GM18907 (cell line): ENCODE results near the gene SMIM21.

Experiments used
- ATAC-seq: cut with Tn5 transposase; IDR thresholded peaks from one replicate; pipeline ENCODE4 v1.9.1; 2021; ENCODE audit warnings: mild to moderate bottlenecking, moderate library complexity; ENCODE audit not compliant: unreplicated experiment

The SMIM21 gene

DNA sequence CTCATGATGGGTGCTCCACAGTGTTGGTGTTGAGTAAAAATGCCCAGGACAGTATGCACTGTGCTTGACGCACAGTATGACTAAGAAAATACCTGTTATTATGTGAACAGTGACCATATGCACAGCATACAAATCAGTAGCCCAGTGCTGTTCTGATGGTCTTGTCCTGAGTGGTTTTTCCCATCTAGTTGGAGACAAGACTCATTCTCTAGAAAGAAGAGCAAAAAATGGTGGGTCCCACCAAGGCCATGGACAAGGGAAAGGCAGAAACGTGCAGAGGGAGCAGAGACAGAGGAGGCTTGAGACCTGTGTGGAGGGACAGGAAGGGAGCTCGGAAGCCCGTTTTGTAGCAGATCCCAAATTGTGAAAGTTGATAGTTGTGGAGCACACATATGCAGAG lies 987 bp upstream of the SMIM21 start:
- no peak for ATAC-seq

DNA sequence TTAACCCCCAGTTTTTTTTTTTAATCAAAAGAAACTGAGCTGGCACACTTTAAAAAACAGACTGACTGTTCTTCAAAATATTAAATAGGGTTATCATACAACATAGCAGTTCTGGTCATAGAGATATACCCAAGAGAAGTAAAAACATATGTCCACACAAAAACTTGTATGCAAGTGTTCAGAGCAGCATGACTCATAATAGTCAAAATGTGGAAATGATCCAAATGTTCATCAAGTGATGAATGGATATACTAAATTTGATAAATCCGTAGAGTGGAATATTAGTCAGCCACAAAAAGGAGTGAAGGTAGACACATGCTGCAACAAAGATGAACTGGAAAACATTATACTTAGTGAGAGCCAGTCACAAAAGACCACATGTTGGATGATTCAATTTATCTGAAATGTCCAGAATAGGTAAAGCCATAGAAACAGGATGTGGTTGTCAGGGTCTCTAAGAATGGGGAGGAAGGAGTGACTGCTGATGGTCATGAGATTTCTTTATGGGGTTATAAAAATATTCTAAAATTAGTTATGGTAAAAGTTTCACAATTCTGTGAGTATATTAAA lies 5.1 kb downstream of the SMIM21 start:
- no peak for ATAC-seq

DNA sequence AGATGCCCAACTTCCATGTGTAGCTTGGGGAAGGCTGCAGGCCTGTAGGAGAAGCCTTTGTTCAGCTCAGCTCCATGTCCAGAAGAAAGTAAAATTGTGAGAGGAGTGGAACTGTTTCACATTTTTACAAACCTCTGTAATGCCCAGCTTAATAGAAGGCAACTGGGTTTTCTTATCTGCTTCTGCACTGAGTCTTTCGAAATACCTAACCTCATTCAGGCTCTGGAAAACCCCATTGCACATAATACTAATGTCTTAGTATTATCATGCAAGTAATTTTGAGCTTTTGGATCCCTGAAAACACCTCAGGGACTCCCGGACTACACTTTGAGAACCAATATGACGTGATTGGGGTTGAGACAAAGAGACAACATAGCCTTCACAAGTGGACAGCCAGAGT lies 5.8 kb downstream of the SMIM21 start:
- ATAC-seq: no peak

DNA sequence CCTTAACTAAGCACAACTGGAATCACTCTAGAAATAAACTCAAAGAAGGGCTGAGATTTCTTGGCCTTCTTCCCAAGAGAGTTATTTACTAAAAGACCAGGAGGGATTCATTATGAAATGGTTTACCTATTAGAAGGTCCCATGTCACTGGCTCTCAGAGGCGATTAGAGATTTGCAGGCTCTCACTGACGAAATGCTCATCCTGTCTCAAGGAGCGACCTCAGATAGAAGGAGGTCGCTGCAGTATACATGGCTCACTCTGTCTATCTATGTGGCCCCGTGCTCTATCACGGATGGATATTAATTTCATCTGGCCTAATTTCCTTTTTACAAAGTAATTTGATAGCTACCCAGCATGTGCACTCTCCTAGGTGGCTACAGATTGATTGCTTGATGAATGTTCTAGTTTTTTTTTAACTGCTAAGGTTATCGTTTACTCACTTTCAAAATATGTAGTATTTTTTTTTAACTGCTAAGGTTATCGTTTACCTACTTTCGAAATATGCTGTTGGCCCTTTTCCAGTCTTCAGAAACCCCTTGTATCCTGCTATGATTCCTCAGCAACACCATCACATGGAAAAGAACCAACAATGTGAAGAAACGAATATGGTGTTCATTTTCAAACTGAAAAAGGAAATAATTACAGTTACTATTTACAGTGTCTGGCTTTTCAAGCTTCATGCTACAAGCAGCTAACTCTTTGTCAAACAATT lies 9.1 kb downstream of the SMIM21 start:
- ATAC-seq: no peak

DNA sequence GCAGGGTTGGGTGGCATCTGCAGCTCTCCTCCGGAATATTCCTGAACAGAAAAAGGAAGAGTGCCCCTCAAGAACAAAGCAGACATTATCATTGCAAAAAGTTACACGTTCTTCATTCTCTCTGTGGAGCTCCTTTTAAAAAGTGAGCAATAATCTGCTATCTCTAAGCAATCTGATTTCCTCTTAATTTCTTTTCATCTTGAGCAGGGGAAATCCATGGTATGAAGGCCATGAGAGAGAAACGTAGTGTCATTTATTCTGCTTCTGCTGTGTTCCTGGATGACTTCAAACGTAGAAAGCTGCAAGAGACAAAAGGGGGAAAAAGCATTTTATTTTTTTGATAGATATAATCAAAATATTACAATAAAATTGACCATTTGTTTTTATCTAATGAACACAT lies 16.9 kb downstream of the SMIM21 start:
- ATAC-seq: no peak

DNA sequence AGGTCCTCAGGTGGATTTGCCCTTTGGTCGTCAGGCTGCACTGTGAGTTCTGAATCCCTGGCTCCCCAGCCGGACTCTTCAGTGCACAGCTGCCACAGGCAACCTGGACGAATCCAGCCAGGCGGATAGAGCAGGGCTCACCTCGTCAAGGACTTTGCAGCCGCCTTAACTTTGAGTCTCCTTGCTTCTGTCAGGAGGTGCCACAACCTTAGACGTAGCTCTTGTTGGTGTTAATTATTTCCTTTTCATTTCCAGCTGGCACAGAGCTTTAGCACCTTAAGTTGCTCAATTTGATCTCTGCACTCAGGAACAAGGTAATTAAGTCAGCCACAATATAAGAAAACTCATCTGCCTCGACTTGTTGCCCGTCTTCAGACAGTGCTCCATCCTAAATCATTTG lies 17.7 kb downstream of the SMIM21 start:
- no peak for ATAC-seq

DNA sequence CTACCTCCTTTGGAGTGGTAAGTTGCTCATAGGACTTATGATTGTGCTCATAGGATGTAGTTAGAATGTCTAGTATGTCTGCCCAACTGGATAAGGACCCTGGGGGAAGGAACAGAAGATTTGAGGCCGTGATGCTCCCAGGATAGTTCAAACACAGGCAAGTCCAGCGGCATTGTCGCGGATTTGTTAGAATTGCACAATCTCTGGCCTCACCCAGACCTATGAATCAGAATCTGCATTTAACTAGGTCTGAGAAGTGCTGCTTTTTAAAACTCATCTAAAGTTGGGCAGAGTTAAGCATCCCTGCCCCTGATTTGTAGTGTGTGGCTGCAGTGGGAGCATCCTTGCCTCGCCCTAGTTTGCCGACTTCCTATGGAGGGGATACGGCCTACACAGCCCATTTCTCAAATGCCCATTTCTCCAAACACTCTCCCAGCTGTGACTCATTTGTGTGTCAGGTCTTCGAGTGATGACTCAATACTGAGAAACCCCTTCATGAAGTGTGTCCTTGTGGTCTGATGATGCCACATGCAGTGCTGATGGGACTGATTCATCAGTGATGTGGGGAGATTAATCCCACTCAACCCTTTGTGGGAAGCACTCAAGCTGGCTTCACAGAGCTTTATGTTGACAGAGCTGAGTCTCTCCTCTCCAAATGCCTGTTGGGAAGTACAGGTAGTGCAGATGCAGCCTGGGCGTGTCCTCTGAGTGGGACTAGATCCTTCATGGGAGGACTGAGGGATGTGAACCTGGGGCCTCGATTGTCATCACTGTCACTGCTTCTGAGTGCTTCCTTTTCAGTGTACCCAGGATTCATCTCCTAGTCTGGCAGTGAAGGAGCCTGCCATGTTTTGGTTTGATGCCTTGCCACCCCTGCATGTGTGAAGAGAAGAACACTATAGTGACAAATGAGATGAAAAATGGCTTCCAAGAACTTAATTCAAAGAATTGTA lies 18.7 kb downstream of the SMIM21 start:
- ATAC-seq: peak; percentile 54

DNA sequence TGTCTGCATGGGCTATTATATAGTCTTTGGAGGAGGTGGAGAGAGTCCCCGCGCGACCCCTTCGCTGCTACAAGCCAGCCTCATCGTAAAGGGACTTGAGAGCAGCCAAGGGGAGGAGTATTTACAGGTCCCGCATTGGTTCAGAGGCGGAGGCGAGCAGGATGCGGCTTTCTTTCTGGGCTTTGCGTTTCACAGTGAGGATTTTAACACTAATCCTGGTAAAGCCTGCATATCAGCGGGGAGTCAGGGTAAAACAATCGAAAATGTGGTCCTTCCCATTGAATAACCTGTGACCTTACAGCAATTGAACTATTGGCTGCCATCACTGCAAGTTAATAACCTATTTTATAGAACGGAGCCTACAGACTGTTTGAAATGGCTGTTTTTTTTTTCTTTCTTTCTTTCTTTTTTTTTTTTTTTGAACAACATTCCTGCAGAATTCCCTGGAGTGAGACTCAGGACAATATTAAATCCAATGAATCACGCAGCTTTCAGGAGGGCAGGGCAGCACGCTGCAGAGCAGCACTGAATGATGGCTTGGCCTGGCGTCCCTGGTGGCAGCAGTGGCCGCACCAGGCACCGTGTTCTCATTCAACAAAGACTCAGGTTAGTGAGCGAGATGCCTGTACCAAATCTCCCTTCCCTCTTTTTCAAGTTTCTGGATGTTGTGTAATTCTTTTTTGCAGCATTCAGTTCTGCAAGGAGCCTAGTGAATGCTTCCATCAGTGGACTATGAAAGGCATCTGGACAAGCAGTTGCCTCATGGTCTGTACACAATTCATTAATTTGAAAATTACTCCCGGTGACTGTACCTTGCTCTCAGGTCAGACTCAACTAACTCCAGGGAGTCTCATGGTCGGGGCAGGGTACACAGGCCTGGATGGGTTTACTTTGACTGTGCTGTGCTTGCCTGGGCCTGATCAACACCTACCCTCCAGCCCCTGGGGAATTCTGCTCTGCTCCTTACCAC lies 19.8 kb downstream of the SMIM21 start:
- no peak for ATAC-seq

DNA sequence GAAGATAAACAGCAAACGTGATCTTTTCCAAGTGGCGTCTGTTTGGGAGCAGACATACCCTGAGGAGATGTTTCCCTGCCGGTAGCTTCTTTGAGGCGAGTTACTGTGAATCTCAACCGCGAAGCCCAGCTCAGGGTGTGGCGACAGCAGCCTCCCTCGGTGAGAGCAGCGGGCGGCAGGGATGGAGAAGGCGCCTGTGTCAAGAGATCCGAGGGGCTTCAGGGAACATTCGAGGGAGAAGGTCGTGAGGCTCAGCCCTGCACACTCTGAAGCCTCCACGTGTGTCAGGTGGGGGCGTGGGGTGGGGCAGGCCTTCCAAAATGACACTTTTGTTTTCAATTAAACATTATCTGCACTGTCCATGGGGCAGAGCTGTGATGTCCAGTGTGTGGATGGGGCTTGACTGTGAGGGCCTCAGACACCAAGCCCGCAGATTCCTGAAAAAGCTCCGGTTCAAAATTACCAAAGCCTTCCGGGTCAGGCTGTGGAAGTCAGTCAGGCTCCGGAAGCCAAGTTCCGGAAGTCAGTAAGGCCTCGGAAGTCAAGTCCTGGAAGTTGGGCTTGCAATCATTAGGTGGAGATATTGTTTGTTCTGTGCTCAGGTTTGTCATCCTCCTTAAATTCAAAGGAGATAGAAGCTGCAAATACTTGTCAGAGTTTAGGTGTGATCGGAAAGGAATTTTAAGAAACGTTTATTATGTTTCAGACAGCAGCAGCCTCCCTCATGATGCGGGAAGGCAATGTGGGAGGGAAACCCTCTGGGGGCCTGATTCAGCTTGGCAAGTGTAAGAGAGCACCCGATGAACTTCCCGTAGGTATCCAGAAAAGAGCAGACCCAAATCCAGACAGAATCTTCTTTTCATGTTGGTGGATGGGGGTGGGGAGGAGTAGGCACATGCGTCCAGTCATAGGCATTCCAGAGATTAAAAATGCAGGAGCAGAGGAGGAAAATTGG lies 20.7 kb downstream of the SMIM21 start:
- ATAC-seq: no peak

DNA sequence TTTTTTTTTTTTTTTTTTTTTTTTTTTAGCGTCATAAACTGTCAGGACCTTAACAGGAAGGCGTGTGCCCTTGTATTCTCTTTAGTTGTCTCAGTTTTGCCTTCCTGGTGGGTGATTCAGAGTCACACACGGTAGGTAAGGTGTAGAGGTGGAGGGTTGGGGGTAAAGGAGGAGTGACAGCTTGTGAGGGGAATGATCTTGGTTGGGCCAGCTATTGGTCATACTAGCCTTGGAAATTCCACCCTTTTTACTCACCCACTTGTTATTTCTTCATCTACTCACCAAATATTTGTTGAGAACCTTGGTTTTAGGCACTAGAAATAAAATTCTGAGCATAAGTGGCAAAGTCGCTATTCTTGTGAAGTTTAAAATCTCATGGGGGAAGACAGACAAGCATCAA lies 22.2 kb downstream of the SMIM21 start:
- ATAC-seq: no peak

DNA sequence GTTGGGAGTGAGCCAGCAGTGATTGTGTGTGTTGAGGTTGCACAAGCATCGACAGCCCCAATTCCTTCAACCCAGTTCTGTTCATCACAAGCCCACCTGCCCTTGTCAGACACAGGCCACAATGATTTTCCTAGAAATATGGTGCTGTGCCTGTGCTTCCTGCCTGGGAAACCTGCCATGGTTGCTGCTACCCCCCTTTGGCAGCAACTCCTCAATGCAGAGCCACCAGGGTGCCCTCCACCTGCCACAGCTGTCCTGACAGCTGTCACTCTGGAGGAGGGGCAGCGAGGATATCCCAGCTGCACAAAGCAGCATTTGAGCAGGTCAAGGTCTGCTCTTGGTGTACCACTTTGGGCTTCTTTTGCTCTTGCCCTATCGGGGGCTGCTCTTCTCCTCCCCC lies 27.1 kb downstream of the SMIM21 start:
- no peak for ATAC-seq

DNA sequence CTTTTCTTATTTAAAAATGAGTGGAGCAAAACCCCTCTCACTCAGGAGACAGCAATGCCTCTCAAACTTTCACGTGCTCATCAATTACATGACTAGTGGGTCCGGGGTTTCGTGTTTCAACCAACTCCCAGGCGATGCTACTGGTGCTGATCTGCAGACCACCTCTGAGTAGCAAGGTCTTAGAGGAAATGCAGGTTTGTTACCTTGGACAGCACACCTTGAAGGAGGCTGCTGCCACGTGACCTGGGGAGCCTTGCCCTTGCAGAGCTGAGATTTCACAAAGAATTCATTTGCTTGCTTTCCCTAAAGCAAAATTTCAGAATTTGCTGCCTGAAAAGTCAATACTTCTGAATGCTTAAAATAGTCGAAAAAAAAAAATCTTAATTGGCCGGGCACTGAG lies 32.4 kb downstream of the SMIM21 start:
- ATAC-seq: no peak

DNA sequence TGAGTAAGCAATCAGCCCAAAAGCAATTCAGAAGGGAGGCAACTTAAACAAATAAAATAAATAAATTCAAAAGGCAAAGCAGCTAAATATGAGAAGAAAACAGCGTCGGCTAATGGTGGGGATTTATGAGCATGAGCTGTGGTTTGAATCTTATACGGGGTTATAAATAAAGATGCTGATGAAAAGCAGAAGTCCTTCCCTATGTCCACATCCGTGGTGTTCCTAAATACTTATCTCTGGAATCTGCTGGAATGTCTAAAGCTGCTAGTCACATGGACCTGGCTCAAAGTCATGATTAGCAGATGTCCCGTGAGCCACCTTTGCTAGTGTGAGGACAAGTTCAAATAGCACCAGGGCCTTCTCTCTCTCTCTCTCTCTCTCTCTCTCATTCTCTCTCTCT lies 33.8 kb downstream of the SMIM21 start:
- no peak for ATAC-seq

DNA sequence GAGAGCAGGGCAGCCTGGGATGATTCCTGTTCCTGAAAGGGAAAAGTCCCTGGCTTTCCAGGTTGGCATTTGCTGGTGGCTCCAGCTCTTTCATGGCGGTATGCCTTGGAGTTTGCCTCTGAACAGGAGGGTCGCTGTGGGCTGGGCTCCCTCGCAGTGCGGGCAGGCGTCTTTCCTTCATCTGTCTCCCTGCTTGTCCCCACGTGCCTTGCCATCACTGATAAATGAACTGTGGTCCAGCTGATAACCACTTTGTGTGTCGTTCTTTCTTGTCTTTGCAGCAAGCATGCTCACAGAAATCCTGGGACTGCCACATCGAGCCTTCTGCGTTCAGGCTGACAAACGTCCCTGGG lies 35.3 kb downstream of the SMIM21 start:
- no peak for ATAC-seq

DNA sequence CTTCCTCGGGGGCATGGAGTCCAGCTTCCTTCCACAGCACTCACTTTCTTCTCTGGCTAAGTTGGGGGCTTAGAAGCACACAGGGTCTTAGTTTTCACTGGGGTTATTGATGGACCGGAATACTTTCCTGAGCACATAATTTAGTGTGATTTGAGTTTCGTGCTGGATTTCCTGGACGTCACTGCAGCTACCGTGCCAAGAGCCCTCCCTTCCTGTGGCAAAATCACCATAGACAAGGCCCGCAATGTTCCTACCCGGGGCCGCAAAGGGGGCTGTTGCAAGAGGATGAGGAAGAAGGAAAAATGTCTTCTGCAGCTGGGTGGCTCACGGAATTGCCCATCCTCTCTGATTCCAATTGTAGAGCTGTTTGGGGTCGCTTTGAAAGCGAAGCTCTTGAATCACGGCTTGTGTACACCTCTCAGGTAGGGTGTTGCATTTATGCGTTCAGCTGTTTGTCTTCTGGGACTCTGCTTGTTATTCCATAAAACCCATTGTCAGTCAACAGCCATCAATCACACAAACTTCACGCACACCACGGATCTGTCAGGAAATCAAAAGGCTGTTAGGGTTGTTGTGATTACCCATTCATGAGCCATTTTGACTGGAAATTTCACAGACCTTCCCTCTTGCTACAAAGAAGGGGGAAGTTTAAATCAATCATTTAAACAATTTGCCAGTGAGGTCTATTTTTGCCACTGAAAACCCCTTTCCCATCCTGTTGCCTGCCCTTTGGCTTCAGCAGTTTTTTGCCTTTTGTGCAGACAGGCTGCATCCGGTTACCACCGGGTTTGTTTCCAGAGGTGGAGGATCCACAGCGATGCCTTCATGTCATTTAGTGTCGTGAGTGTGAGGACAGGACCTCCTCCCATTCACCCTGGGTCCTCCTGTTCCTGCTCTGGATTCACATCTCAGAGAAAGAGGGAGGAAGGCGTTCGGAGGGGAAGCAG lies 36.0 kb downstream of the SMIM21 start:
- ATAC-seq: no peak

DNA sequence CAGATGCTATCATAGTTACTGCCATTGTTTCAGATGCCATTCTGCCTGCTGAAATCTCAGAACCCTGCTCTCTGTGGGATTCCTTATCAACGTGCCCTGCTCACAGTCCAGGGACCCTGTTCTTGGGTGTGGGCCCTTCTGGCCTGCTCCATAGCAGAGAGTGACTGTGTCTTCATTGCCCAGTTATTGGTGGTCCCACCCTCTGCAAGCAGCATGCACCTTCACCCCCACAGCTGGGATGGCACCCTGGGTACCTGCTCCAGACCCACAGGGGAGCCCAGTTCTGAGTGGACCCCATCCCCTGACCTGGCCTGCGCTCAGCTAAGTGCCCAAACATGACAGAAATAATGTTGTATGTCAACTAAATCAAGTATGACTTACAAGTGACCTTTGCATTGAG lies 36.6 kb downstream of the SMIM21 start:
- ATAC-seq: no peak

DNA sequence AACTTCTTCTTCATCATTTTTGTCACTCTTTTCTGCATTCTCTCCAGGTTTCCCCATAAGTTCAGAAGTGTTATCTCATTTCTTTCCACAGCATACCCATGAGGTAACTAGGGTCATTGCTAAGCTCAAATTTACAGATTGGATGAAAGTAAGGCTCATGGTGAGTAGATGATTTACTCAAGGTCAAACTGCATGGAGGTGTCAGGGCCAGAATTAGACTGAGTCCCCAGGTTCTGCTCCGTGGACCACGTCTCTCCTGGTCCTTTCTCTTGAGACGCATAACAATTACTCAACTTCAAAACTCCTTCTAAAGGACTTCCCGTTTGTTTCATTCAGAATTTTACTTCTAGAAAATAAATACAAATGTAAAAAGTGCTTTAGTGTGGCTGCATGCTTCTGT lies 43.4 kb downstream of the SMIM21 start:
- ATAC-seq: no peak
